ENCODE results near the gene THRAP3. TPM values are rescaled to one million over a fixed set of nuclear protein-coding genes. Genes with fewer than 3 reads are reported as not detected.

Gene THRAP3
- total and polyA plus RNA-seq, 2 experiments from 2014 or later: 127 to 161 TPM

DNA sequence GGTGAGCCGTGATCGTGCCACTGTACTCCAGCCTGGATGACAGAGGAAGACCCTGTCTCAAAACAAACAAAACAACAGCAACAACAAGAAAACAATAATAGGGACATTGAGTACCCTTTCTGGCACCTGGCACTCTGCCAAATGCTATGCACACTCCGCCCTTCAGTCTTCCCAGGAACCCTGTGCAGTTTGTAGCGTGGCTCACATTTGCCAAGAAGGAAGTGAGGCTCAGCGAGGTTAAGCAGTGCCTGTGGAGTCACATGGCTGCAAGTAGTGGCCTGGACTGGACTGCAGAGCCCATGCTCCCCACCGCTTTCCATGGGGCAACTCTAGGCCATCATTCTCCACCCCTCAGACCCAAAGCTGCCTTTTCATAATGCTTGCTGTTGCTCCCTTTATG is 104.5 kb downstream of the THRAP3 start:
- H2AFZ ChIP-seq: no peak overlapping the region
- peaks cover 17% of the 10 kb centered on the region for H3K27me3 Mint-ChIP-seq (ENCODE audit: insufficient read depth, low read depth, poor library complexity)
- H3K27ac Mint-ChIP-seq: no peak overlapping the region
- H3K4me2 ChIP-seq: no peak overlapping the region
- no peaks in the 10 kb centered on the region for H4K20me1 ChIP-seq (replicated peaks; ENCODE audit: insufficient read depth)
- H3K9me2 ChIP-seq (ENCODE audit: insufficient read depth): peaks cover 7% of the 10 kb centered on the region; the same call in 1 of the 2 replicates
- peaks cover 11% of the 10 kb centered on the region; the same call in 1 of the 2 replicates for H3F3A ChIP-seq (replicated peaks; ENCODE audit: low read depth)
- H3K27me3 ChIP-seq (ENCODE audit: insufficient read depth): peaks cover 16% of the 10 kb centered on the region
- peaks cover 3% of the 10 kb centered on the region for H3K36me3 Mint-ChIP-seq (ENCODE audit: low read depth)
- no peak overlapping the region for H3K27ac ChIP-seq (ENCODE audit: low read depth)
- H3K4me3 Mint-ChIP-seq: no peak overlapping the region
- TF ChIP-seq, protein P1, sequence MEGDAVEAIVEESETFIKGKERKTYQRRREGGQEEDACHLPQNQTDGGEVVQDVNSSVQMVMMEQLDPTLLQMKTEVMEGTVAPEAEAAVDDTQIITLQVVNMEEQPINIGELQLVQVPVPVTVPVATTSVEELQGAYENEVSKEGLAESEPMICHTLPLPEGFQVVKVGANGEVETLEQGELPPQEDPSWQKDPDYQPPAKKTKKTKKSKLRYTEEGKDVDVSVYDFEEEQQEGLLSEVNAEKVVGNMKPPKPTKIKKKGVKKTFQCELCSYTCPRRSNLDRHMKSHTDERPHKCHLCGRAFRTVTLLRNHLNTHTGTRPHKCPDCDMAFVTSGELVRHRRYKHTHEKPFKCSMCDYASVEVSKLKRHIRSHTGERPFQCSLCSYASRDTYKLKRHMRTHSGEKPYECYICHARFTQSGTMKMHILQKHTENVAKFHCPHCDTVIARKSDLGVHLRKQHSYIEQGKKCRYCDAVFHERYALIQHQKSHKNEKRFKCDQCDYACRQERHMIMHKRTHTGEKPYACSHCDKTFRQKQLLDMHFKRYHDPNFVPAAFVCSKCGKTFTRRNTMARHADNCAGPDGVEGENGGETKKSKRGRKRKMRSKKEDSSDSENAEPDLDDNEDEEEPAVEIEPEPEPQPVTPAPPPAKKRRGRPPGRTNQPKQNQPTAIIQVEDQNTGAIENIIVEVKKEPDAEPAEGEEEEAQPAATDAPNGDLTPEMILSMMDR (conservative IDR thresholded peaks at IDR 0.05; ENCODE audit: low read depth in 2 of 2): no peak
- TF ChIP-seq ZNF331 (CRISPR knock-in tag; IDR thresholded peaks at IDR 0.05; ENCODE audit: low read depth) (no peak), JUNB (IDR thresholded peaks at IDR 0.05; ENCODE audit: unreplicated experiment) (no peak), POLR2AphosphoS5 (IDR thresholded peaks at IDR 0.05; ENCODE audit: low read depth) (no peak), EZH2phosphoT487 (IDR thresholded peaks at IDR 0.05; ENCODE audit: unreplicated experiment) (no peak)
- TF ChIP-seq, protein P2, sequence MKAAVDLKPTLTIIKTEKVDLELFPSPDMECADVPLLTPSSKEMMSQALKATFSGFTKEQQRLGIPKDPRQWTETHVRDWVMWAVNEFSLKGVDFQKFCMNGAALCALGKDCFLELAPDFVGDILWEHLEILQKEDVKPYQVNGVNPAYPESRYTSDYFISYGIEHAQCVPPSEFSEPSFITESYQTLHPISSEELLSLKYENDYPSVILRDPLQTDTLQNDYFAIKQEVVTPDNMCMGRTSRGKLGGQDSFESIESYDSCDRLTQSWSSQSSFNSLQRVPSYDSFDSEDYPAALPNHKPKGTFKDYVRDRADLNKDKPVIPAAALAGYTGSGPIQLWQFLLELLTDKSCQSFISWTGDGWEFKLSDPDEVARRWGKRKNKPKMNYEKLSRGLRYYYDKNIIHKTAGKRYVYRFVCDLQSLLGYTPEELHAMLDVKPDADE (IDR thresholded peaks at IDR 0.05): no peak
- peaks cover 18% of the 10 kb centered on the region for H3K4me1 ChIP-seq (ENCODE audit: insufficient read depth)
- H3K4me1 Mint-ChIP-seq: peaks cover 14% of the 10 kb centered on the region
- no peak overlapping the region for H3K4me3 ChIP-seq
- H3K79me2 ChIP-seq (replicated peaks; ENCODE audit: insufficient read depth): no peaks in the 10 kb centered on the region
- ATAC-seq (no peak), DNase-seq (ENCODE audit: low spot score) (no peak)
- H3K36me3 ChIP-seq (ENCODE audit: insufficient read depth): no peaks in the 10 kb centered on the region
- no peaks in the 10 kb centered on the region for H3K9me3 Mint-ChIP-seq

DNA sequence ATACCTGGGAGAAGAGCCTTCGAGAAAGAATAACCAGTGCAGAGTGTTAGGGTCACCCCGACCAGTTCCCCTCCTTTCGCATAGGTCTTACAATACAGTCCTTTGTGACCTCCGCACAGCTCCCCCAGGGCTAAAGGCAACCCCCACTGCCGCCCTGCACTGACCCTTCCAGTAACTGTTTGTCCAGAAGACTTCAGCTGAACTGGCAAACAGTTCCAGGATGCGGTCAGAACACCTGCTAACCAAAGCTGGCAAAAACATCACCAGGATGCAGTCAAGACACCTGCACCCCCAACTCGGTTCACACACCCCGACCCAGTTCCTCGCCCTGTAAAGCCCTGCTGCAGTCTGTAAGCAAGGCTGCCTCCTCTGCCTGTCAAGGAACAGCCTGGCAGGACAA is 105.6 kb downstream of the THRAP3 start:
- Histone ChIP-seq H3K4me2 (no peak overlapping the region), H3K36me3 (ENCODE audit: insufficient read depth) (no peaks in the 10 kb centered on the region), H4K20me1 (replicated peaks; ENCODE audit: insufficient read depth) (no peaks in the 10 kb centered on the region), H3K27me3 (ENCODE audit: insufficient read depth) (peaks cover 5% of the 10 kb centered on the region), H3K27ac (ENCODE audit: low read depth) (no peak overlapping the region), H3K79me2 (replicated peaks; ENCODE audit: insufficient read depth) (no peaks in the 10 kb centered on the region), H2AFZ (no peak overlapping the region), H3K4me1 (ENCODE audit: insufficient read depth) (peaks cover 11% of the 10 kb centered on the region), H3K9me2 (ENCODE audit: insufficient read depth) (peaks cover 7% of the 10 kb centered on the region; the same call in 1 of the 2 replicates), H3F3A (replicated peaks; ENCODE audit: low read depth) (0 out of 2 replicates have a peak, but pooled peaks cover 2% of the 10 kb centered on the region), H3K4me3 (no peak overlapping the region)
- Mint-ChIP-seq H3K27ac (no peak overlapping the region), H3K27me3 (ENCODE audit: insufficient read depth, low read depth, poor library complexity) (peaks cover 14% of the 10 kb centered on the region), H3K4me1 (peaks cover 8% of the 10 kb centered on the region), H3K4me3 (no peak overlapping the region), H3K9me3 (no peaks in the 10 kb centered on the region), H3K36me3 (ENCODE audit: low read depth) (peaks cover 3% of the 10 kb centered on the region)
- no peak for DNase-seq (ENCODE audit: low spot score)
- no peak for ATAC-seq
- no peak for TF ChIP-seq ZNF114 (CRISPR knock-in tag; IDR thresholded peaks at IDR 0.05)
- TF ChIP-seq, protein P3, sequence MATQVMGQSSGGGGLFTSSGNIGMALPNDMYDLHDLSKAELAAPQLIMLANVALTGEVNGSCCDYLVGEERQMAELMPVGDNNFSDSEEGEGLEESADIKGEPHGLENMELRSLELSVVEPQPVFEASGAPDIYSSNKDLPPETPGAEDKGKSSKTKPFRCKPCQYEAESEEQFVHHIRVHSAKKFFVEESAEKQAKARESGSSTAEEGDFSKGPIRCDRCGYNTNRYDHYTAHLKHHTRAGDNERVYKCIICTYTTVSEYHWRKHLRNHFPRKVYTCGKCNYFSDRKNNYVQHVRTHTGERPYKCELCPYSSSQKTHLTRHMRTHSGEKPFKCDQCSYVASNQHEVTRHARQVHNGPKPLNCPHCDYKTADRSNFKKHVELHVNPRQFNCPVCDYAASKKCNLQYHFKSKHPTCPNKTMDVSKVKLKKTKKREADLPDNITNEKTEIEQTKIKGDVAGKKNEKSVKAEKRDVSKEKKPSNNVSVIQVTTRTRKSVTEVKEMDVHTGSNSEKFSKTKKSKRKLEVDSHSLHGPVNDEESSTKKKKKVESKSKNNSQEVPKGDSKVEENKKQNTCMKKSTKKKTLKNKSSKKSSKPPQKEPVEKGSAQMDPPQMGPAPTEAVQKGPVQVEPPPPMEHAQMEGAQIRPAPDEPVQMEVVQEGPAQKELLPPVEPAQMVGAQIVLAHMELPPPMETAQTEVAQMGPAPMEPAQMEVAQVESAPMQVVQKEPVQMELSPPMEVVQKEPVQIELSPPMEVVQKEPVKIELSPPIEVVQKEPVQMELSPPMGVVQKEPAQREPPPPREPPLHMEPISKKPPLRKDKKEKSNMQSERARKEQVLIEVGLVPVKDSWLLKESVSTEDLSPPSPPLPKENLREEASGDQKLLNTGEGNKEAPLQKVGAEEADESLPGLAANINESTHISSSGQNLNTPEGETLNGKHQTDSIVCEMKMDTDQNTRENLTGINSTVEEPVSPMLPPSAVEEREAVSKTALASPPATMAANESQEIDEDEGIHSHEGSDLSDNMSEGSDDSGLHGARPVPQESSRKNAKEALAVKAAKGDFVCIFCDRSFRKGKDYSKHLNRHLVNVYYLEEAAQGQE (IDR thresholded peaks at IDR 0.05; ENCODE audit: unreplicated experiment): no peak
- TF ChIP-seq NANOG (IDR thresholded peaks at IDR 0.05; ENCODE audit: borderline replicate concordance): no peak
- no peak for TF ChIP-seq ZNF331 (CRISPR knock-in tag; IDR thresholded peaks at IDR 0.05; ENCODE audit: low read depth)
- TF ChIP-seq, protein P4, sequence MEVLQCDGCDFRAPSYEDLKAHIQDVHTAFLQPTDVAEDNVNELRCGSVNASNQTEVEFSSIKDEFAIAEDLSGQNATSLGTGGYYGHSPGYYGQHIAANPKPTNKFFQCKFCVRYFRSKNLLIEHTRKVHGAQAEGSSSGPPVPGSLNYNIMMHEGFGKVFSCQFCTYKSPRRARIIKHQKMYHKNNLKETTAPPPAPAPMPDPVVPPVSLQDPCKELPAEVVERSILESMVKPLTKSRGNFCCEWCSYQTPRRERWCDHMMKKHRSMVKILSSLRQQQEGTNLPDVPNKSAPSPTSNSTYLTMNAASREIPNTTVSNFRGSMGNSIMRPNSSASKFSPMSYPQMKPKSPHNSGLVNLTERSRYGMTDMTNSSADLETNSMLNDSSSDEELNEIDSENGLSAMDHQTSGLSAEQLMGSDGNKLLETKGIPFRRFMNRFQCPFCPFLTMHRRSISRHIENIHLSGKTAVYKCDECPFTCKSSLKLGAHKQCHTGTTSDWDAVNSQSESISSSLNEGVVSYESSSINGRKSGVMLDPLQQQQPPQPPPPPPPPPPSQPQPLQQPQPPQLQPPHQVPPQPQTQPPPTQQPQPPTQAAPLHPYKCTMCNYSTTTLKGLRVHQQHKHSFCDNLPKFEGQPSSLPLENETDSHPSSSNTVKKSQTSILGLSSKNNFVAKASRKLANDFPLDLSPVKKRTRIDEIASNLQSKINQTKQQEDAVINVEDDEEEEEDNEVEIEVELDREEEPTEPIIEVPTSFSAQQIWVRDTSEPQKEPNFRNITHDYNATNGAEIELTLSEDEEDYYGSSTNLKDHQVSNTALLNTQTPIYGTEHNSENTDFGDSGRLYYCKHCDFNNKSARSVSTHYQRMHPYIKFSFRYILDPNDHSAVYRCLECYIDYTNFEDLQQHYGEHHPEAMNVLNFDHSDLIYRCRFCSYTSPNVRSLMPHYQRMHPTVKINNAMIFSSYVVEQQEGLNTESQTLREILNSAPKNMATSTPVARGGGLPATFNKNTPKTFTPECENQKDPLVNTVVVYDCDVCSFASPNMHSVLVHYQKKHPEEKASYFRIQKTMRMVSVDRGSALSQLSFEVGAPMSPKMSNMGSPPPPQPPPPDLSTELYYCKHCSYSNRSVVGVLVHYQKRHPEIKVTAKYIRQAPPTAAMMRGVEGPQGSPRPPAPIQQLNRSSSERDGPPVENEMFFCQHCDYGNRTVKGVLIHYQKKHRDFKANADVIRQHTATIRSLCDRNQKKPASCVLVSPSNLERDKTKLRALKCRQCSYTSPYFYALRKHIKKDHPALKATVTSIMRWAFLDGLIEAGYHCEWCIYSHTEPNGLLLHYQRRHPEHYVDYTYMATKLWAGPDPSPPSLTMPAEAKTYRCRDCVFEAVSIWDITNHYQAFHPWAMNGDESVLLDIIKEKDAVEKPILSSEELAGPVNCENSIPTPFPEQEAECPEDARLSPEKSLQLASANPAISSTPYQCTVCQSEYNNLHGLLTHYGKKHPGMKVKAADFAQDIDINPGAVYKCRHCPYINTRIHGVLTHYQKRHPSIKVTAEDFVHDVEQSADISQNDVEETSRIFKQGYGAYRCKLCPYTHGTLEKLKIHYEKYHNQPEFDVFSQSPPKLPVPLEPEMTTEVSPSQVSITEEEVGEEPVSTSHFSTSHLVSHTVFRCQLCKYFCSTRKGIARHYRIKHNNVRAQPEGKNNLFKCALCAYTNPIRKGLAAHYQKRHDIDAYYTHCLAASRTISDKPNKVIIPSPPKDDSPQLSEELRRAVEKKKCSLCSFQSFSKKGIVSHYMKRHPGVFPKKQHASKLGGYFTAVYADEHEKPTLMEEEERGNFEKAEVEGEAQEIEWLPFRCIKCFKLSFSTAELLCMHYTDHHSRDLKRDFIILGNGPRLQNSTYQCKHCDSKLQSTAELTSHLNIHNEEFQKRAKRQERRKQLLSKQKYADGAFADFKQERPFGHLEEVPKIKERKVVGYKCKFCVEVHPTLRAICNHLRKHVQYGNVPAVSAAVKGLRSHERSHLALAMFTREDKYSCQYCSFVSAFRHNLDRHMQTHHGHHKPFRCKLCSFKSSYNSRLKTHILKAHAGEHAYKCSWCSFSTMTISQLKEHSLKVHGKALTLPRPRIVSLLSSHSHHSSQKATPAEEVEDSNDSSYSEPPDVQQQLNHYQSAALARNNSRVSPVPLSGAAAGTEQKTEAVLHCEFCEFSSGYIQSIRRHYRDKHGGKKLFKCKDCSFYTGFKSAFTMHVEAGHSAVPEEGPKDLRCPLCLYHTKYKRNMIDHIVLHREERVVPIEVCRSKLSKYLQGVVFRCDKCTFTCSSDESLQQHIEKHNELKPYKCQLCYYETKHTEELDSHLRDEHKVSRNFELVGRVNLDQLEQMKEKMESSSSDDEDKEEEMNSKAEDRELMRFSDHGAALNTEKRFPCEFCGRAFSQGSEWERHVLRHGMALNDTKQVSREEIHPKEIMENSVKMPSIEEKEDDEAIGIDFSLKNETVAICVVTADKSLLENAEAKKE (CRISPR knock-in tag; IDR thresholded peaks at IDR 0.05): no peak
